OCI-LY3 (cell line): Measurements from ENCODE around the gene SCUBE3.

ENCODE experiments used
- H2AFZ ChIP-seq: fragments of 200-600, 300-600 bp; shearing (Covaris generic); 2 replicates; pipeline ENCODE4 v1.6.0; 2014; ENCODE audit warnings: antibody characterized with exemption, low read depth, low read length
- H3K27ac ChIP-seq: fragments of 200-600, 300-600 bp; sonication (generic); 2 replicates; pipeline ENCODE4 v1.5.1; 2014; ENCODE audit warnings: mild to moderate bottlenecking, low read length, moderate library complexity, mixed read lengths
- H3K27me3 ChIP-seq: fragments of 200-600, 300-600 bp; sonication (generic); 2 replicates; pipeline ENCODE4 v1.6.1; 2014; ENCODE audit warnings: low read depth, low read length, mixed read lengths
- H3K36me3 ChIP-seq: fragments of 200-600, 300-600 bp; sonication (generic); replicated peaks from 2 replicates; pipeline ENCODE3; 2014; ENCODE audit warnings: low read depth, low read length, mixed read lengths
- H3K4me1 ChIP-seq: fragments of 300-600, 200-600 bp; sonication (generic); 2 replicates; pipeline ENCODE4 v1.6.1; 2014; ENCODE audit warnings: low read length, mixed read lengths
- H3K4me2 ChIP-seq: fragments of 200-600, 300-600 bp; sonication (generic); 2 replicates; pipeline ENCODE4 v1.6.1; 2014; ENCODE audit warnings: low read length, mixed read lengths
- H3K4me3 ChIP-seq: fragments of 300-600, 200-600 bp; sonication (generic); 2 replicates; pipeline ENCODE4 v1.5.1; 2014; ENCODE audit warnings: antibody characterized with exemption, mild to moderate bottlenecking, low read length, moderate library complexity
- H3K79me2 ChIP-seq: fragments of 300-600, 200-600 bp; shearing (Covaris generic); 2 replicates; pipeline ENCODE4 v1.6.1; 2014; ENCODE audit warnings: mild to moderate bottlenecking, low read length, mixed read lengths
- H3K9ac ChIP-seq: fragments of 300-600, 200-600 bp; shearing (Covaris generic); 2 replicates; pipeline ENCODE4 v1.6.0; 2014; ENCODE audit warnings: mild to moderate bottlenecking, low read length, moderate library complexity
- H3K9me3 ChIP-seq: fragments of 200-600, 300-600 bp; shearing (Covaris generic); 2 replicates; pipeline ENCODE4 v1.6.1; 2014; ENCODE audit warnings: low read length, mixed read lengths; ENCODE audit not compliant: insufficient read depth
- H4K20me1 ChIP-seq: fragments of 200-600, 300-600 bp; sonication (generic); 2 replicates; pipeline ENCODE4 v1.6.1; 2016; ENCODE audit warnings: low read length, mixed read lengths; ENCODE audit not compliant: insufficient read depth
- CTCF ChIP-seq: fragments of 200-600, 300-600 bp; sonication (generic); IDR thresholded peaks from 2 replicates; pipeline ENCODE4 v1.5.1; 2014; ENCODE audit warnings: antibody characterized with exemption, low read length, low read depth
- EZH2phosphoT487 ChIP-seq: fragments of 200-600 bp; shearing (Covaris generic); IDR thresholded peaks from 2 replicates; pipeline ENCODE4 v1.6.1; 2018; ENCODE audit warnings: antibody characterized with exemption, mixed run types, low read depth

Gene SCUBE3

GRCh38 chr6:35218456-35218855, 4.7 kb downstream of the SCUBE3 start:
- H3K27me3 ChIP-seq, result no peaks in the 10 kb centered on the region

GRCh38 chr6:35219683-35220326, 6.0 kb downstream of the SCUBE3 start:
- no peak overlapping the region for H3K4me2 ChIP-seq
- H3K9ac ChIP-seq, result no peak overlapping the region
- no peak for TF ChIP-seq CTCF
- no peak for TF ChIP-seq EZH2phosphoT487
- H3K27ac ChIP-seq, result no peak overlapping the region
- H4K20me1 ChIP-seq, result no peaks in the 10 kb centered on the region
- no peaks in the 10 kb centered on the region for H3K4me1 ChIP-seq
- H3K9me3 ChIP-seq, result no peaks in the 10 kb centered on the region
- H3K36me3 ChIP-seq, result no peaks in the 10 kb centered on the region
- H3K27me3 ChIP-seq, result no peaks in the 10 kb centered on the region
- H3K79me2 ChIP-seq, result no peaks in the 10 kb centered on the region
- H3K4me3 ChIP-seq, result no peak overlapping the region
- no peak overlapping the region for H2AFZ ChIP-seq

More at GRCh38 chr6:35218456-35218855, 4.7 kb downstream of the SCUBE3 start:
- Histone ChIP-seq H3K79me2 (no peaks in the 10 kb centered on the region), H3K27ac (no peak overlapping the region), H3K4me1 (no peaks in the 10 kb centered on the region), H3K36me3 (no peaks in the 10 kb centered on the region), H2AFZ (no peak overlapping the region), H3K4me3 (no peak overlapping the region), H3K9me3 (no peaks in the 10 kb centered on the region), H4K20me1 (no peaks in the 10 kb centered on the region), H3K4me2 (no peak overlapping the region), H3K9ac (no peak overlapping the region)
- no peak for TF ChIP-seq CTCF
- TF ChIP-seq EZH2phosphoT487, result no peak

- TF ChIP-seq EZH2phosphoT487 (no peak), CTCF (no peak)
Measured at GRCh38 chr6:35220711-35221110, 7.0 kb downstream of the SCUBE3 start.

GRCh38 chr6:35223396-35223795, 9.6 kb downstream of the SCUBE3 start:
- Histone ChIP-seq H3K9me3 (no peaks in the 10 kb centered on the region), H4K20me1 (no peaks in the 10 kb centered on the region), H3K36me3 (no peaks in the 10 kb centered on the region), H3K79me2 (no peaks in the 10 kb centered on the region), H3K4me1 (peaks cover 3% of the 10 kb centered on the region; the same call in 1 of the 2 replicates), H3K27ac (no peak overlapping the region), H2AFZ (no peak overlapping the region), H3K4me3 (no peak overlapping the region), H3K4me2 (no peak overlapping the region), H3K9ac (no peak overlapping the region), H3K27me3 (no peaks in the 10 kb centered on the region)
- TF ChIP-seq CTCF (no peak), EZH2phosphoT487 (no peak)

More at GRCh38 chr6:35220711-35221110, 7.0 kb downstream of the SCUBE3 start:
- peaks cover 3% of the 10 kb centered on the region; the same call in 1 of the 2 replicates for H3K4me1 ChIP-seq
- no peaks in the 10 kb centered on the region for H3K79me2 ChIP-seq
- H3K27me3 ChIP-seq, result no peaks in the 10 kb centered on the region
- no peak overlapping the region for H3K4me2 ChIP-seq
- H3K36me3 ChIP-seq, result no peaks in the 10 kb centered on the region
- no peak overlapping the region for H3K4me3 ChIP-seq
- no peak overlapping the region for H2AFZ ChIP-seq
- no peak overlapping the region for H3K9ac ChIP-seq
- no peaks in the 10 kb centered on the region for H4K20me1 ChIP-seq
- H3K9me3 ChIP-seq, result no peaks in the 10 kb centered on the region
- H3K27ac ChIP-seq, result no peak overlapping the region
